OCI-LY3 (cell line): ENCODE measurements around the gene IZUMO4.

Experiments used
- H2AFZ ChIP-seq: fragments of 200-600, 300-600 bp; shearing (Covaris generic); 2 replicates; pipeline ENCODE4 v1.6.0; 2014; ENCODE audit warnings: antibody characterized with exemption, low read depth, low read length
- H3K27ac ChIP-seq: fragments of 200-600, 300-600 bp; sonication (generic); 2 replicates; pipeline ENCODE4 v1.5.1; 2014; ENCODE audit warnings: mild to moderate bottlenecking, low read length, moderate library complexity, mixed read lengths
- H3K27me3 ChIP-seq: fragments of 200-600, 300-600 bp; sonication (generic); 2 replicates; pipeline ENCODE4 v1.6.1; 2014; ENCODE audit warnings: low read depth, low read length, mixed read lengths
- H3K36me3 ChIP-seq: fragments of 200-600, 300-600 bp; sonication (generic); replicated peaks from 2 replicates; pipeline ENCODE3; 2014; ENCODE audit warnings: low read depth, low read length, mixed read lengths
- H3K4me1 ChIP-seq: fragments of 300-600, 200-600 bp; sonication (generic); 2 replicates; pipeline ENCODE4 v1.6.1; 2014; ENCODE audit warnings: low read length, mixed read lengths
- H3K4me2 ChIP-seq: fragments of 200-600, 300-600 bp; sonication (generic); 2 replicates; pipeline ENCODE4 v1.6.1; 2014; ENCODE audit warnings: low read length, mixed read lengths
- H3K4me3 ChIP-seq: fragments of 300-600, 200-600 bp; sonication (generic); 2 replicates; pipeline ENCODE4 v1.5.1; 2014; ENCODE audit warnings: antibody characterized with exemption, mild to moderate bottlenecking, low read length, moderate library complexity
- H3K79me2 ChIP-seq: fragments of 300-600, 200-600 bp; shearing (Covaris generic); 2 replicates; pipeline ENCODE4 v1.6.1; 2014; ENCODE audit warnings: mild to moderate bottlenecking, low read length, mixed read lengths
- H3K9ac ChIP-seq: fragments of 300-600, 200-600 bp; shearing (Covaris generic); 2 replicates; pipeline ENCODE4 v1.6.0; 2014; ENCODE audit warnings: mild to moderate bottlenecking, low read length, moderate library complexity
- H3K9me3 ChIP-seq: fragments of 200-600, 300-600 bp; shearing (Covaris generic); 2 replicates; pipeline ENCODE4 v1.6.1; 2014; ENCODE audit warnings: low read length, mixed read lengths; ENCODE audit not compliant: insufficient read depth
- H4K20me1 ChIP-seq: fragments of 200-600, 300-600 bp; sonication (generic); 2 replicates; pipeline ENCODE4 v1.6.1; 2016; ENCODE audit warnings: low read length, mixed read lengths; ENCODE audit not compliant: insufficient read depth
- EZH2phosphoT487 ChIP-seq: fragments of 200-600 bp; shearing (Covaris generic); IDR thresholded peaks from 2 replicates; pipeline ENCODE4 v1.6.1; 2018; ENCODE audit warnings: antibody characterized with exemption, mixed run types, low read depth
- TF ChIP-seq, protein P1 (sequence below): fragments of 200-600, 300-600 bp; sonication (generic); IDR thresholded peaks from 2 replicates; pipeline ENCODE4 v1.5.1; 2014; ENCODE audit warnings: antibody characterized with exemption, low read length, low read depth

Gene IZUMO4

DNA sequence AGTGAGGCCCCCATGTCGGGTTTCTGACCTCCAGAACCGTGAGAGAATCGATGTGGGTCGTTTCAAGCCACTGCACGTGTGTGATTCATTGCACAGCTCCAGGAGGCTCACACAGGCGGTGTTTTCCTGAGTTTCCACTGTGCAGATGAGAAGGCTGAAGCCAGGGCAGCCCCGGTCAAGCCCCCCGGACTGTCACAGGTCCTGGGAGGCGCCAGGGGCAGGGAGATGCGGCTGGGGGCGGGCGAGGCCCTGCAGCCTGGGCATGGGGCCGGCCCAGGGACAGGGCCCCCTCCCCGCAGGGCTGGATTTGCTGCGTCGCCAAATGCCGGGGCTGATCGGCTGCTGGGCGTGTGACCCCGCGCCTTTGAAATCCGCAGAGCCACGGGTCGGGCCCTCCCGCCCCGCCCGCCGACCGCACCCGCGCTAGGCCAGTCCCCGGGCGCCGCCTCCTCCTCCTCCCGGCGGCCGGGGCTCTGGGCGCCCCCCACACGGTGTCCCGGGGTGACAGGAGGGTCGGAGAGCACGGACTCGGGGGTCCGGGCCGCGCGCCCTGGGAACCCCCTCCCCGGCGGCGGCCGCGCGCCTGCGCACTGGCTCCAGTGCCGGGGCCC is 35.7 kb upstream of the IZUMO4 start:
- no peak for TF ChIP-seq EZH2phosphoT487
- TF ChIP-seq, protein P1, sequence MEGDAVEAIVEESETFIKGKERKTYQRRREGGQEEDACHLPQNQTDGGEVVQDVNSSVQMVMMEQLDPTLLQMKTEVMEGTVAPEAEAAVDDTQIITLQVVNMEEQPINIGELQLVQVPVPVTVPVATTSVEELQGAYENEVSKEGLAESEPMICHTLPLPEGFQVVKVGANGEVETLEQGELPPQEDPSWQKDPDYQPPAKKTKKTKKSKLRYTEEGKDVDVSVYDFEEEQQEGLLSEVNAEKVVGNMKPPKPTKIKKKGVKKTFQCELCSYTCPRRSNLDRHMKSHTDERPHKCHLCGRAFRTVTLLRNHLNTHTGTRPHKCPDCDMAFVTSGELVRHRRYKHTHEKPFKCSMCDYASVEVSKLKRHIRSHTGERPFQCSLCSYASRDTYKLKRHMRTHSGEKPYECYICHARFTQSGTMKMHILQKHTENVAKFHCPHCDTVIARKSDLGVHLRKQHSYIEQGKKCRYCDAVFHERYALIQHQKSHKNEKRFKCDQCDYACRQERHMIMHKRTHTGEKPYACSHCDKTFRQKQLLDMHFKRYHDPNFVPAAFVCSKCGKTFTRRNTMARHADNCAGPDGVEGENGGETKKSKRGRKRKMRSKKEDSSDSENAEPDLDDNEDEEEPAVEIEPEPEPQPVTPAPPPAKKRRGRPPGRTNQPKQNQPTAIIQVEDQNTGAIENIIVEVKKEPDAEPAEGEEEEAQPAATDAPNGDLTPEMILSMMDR = no peak
- H3K27me3 ChIP-seq = no peaks in the 10 kb centered on the region
- H3K9ac ChIP-seq = peak overlapping the region; percentile 84
- H4K20me1 ChIP-seq = no peaks in the 10 kb centered on the region
- no peaks in the 10 kb centered on the region for H3K36me3 ChIP-seq
- H3K4me3 ChIP-seq = peak overlapping the region; percentile 89
- no peak overlapping the region for H2AFZ ChIP-seq
- H3K27ac ChIP-seq = peak overlapping the region; percentile 84
- H3K9me3 ChIP-seq = no peaks in the 10 kb centered on the region
- peaks cover 43% of the 10 kb centered on the region for H3K4me1 ChIP-seq
- H3K79me2 ChIP-seq = peaks cover 24% of the 10 kb centered on the region; the same call in 1 of the 2 replicates
- peak overlapping the region; percentile 95 for H3K4me2 ChIP-seq

DNA sequence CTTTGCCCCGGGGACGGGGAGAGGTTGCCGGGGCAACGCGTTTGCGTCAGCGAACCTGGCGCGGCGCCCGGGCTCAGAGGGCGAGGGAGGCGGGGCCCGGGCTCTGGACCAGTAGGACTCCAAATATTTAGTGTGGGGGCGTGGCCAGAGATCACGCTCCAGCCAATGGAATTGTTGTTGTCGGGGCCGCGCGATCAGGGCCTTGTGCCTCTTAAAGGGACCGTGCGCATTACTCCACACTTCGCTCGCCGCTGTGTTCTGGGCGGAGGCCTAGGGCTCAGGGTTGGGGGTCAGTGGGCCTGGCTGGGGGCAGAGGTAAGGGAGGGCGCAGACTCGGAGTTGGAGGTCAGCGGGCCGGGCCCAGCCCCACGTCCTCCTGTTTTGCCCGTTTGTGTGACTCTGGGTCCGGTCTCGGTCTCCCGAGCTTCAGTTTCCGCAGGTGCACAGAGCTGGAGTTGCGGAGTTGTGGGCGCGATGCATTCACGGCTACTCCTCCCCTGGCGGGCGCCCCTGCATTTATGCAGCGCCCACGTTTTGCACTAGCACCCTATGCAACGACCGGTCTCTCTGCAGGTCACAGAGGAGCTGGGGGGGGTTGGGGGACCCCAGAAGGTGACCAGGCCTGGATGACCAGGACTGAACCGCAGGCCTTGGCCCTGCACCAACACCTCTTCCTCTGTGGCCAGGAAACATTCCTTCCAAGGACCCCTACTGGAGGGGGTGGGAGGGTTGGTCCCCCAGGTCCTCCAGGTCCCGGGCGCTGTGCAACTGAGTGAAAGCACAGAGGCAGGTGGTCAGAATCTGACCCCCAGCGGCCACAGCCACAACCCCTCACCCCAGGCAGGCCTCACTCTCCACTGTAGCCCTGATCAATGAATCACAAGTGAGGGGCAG is 35.0 kb upstream of the IZUMO4 start:
- Histone ChIP-seq H3K36me3 (no peaks in the 10 kb centered on the region), H3K27me3 (no peaks in the 10 kb centered on the region), H3K4me1 (peaks cover 36% of the 10 kb centered on the region), H3K79me2 (peaks cover 24% of the 10 kb centered on the region; the same call in 1 of the 2 replicates), H3K27ac (peak overlapping the region; percentile 84), H3K9me3 (no peaks in the 10 kb centered on the region), H3K4me3 (peak overlapping the region; percentile 89), H2AFZ (peak overlapping the region; percentile 54; the same call in 1 of the 2 replicates), H3K4me2 (peak overlapping the region; percentile 95), H4K20me1 (no peaks in the 10 kb centered on the region), H3K9ac (peak overlapping the region; percentile 86)
- TF ChIP-seq EZH2phosphoT487 = no peak
- TF ChIP-seq, protein P1 = peak; percentile 47

DNA sequence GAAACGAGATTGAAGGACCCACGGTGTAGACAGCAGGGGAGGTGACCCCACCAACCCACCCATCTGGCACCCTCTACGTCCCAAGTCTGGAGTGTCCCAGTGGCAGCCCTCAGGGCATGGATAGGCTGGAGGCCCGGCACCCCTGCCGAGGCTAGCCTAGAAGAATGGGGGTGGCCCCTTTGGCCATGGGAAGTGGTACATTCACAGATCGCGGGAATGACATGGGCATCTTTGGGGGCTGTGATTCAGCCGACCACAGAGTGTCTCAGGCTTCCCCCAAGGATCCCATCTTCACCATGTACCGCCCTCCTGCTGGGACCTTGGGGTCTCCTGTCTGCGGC is 34.4 kb upstream of the IZUMO4 start:
- H3K9ac ChIP-seq = peak overlapping the region; percentile 86
- no peaks in the 10 kb centered on the region for H4K20me1 ChIP-seq
- peak overlapping the region; percentile 95 for H3K4me2 ChIP-seq
- no peaks in the 10 kb centered on the region for H3K27me3 ChIP-seq
- peaks cover 24% of the 10 kb centered on the region; the same call in 1 of the 2 replicates for H3K79me2 ChIP-seq
- peak overlapping the region; percentile 89 for H3K4me3 ChIP-seq
- no peak for TF ChIP-seq EZH2phosphoT487
- TF ChIP-seq, protein P1 = no peak
- H2AFZ ChIP-seq = no peak overlapping the region
- no peaks in the 10 kb centered on the region for H3K36me3 ChIP-seq
- H3K4me1 ChIP-seq = peaks cover 33% of the 10 kb centered on the region
- H3K27ac ChIP-seq = peak overlapping the region; percentile 72
- no peaks in the 10 kb centered on the region for H3K9me3 ChIP-seq

DNA sequence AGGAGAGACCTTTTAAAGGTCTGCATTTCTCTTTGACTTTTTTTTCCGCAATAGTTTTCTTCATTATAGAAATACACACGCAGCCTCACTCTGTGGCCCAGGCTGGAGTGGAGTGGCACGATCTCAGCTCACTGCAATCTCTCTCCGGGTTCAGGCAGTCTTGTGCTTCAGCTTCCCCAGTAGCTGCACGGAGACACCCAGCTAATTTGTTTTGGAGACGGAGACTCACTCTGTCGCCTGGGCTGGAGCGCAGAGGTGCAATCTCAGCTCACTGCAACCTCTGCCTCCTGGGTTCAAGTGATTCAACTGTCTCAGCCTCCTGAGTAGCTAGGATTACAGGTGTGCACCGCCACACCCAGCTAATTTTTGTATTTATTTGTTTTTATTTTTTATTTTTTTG is 33.9 kb upstream of the IZUMO4 start:
- peaks cover 24% of the 10 kb centered on the region; the same call in 1 of the 2 replicates for H3K79me2 ChIP-seq
- H3K4me3 ChIP-seq = peak overlapping the region; percentile 89
- no peaks in the 10 kb centered on the region for H4K20me1 ChIP-seq
- H2AFZ ChIP-seq = no peak overlapping the region
- TF ChIP-seq, protein P1 = no peak
- TF ChIP-seq EZH2phosphoT487 = no peak
- peak overlapping the region; percentile 95 for H3K4me2 ChIP-seq
- H3K4me1 ChIP-seq = peaks cover 34% of the 10 kb centered on the region
- no peak overlapping the region for H3K9ac ChIP-seq
- H3K9me3 ChIP-seq = no peaks in the 10 kb centered on the region
- no peaks in the 10 kb centered on the region for H3K36me3 ChIP-seq
- H3K27ac ChIP-seq = no peak overlapping the region
- no peaks in the 10 kb centered on the region for H3K27me3 ChIP-seq
